ENCODE results near the gene PQBP1. TPM values are rescaled to one million over a fixed set of nuclear protein-coding genes. Genes with fewer than 3 reads are reported as not detected.

PQBP1 gene
- total RNA-seq, 1 donor from 2014 or later: 31.7 TPM

DNA sequence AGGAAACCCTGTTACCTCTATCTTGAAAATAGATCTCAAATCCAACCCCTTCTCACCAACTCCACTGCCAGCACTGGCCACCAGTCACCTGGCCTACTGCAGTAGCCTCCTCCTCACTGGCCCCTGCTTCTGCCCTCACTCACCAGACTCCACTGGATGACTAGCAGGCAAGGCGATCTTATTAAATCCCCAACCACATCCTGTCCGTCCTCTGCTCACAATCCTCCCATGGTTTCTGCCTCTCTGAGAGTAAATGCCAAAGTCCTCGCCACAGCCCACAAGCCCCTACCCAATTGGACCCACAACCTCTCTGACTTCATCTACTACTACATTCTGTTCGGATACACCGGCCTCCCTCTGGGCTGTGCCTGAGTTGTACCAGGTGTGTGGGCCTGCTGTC is 26.5 kb downstream of the PQBP1 start:
- DNase-seq: no peak

DNA sequence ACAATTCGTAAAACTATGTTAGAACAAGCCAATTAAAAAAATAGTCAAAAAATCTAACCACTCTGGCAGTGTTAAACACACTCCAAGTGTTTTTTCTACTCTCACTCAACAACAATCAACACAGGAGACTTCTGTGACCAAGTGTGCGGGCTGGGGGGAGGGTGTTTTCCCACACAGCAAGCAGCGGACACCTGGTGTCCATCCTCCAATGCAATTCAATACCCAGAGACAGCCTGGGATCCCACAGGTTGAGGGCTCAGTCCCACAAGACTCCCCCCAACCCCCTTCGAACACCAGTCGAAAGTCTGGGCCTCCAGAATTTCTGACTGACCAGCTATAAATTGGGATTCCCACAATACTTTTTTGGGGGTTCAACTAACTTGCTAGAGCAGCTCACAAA is 29.4 kb downstream of the PQBP1 start:
- DNase-seq: no peak

GRCh38 chrX:48927736-48928382 is 30.1 kb downstream of the PQBP1 start:
- no peak for DNase-seq

GRCh38 chrX:48933757-48934156 is 36.0 kb downstream of the PQBP1 start:
- DNase-seq: no peak

GRCh38 chrX:48934581-48935300 is 37.0 kb downstream of the PQBP1 start:
- no peak for DNase-seq

DNA sequence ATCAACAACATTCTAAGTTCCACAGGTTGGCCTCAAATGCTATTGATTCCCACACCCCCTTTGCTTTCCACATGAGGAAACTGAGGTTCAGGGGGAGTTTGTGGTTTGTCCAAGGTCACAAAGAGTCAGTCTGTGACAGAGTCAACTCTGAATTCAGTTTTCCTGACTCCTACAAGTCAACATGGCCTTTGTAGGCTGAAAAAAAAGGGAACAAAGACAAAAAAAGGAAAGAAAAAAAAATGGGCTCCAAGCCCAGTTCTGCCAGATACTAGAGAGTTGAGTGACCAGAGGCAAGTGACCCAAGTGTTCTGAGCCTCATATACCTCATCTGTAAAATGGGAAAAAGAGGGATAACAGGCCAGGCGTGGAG is 37.6 kb downstream of the PQBP1 start:
- DNase-seq: no peak

DNA sequence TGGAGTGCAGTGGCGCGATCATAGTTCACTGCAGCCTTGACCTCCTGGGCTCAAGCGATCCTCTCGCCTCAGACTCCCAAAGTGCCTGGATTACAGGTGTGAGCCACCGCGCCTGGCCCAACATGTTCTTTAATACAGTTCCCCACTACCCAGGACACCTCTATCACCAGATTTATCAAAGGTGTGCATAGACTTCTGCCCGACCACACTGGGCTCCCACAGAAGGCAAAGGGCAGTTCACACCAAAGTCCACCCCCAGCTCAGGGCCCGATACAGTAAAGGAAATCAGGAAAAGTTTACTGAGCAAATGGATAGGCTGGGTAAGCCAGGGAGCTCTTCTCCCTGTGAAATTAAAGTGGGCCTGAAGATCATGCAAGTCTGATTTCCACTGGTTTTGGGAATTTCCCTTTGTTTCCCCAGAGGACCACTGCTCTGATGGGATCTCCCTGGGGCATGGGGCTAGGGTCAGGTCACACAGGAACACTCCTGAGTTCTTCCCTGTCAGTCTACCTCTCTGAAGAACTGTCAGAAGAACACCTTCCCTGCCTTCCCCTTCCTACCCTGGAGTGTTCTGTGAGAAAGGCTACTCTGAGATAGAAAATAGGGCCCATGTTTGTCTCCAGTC is 38.8 kb downstream of the PQBP1 start:
- no peak for DNase-seq

DNA sequence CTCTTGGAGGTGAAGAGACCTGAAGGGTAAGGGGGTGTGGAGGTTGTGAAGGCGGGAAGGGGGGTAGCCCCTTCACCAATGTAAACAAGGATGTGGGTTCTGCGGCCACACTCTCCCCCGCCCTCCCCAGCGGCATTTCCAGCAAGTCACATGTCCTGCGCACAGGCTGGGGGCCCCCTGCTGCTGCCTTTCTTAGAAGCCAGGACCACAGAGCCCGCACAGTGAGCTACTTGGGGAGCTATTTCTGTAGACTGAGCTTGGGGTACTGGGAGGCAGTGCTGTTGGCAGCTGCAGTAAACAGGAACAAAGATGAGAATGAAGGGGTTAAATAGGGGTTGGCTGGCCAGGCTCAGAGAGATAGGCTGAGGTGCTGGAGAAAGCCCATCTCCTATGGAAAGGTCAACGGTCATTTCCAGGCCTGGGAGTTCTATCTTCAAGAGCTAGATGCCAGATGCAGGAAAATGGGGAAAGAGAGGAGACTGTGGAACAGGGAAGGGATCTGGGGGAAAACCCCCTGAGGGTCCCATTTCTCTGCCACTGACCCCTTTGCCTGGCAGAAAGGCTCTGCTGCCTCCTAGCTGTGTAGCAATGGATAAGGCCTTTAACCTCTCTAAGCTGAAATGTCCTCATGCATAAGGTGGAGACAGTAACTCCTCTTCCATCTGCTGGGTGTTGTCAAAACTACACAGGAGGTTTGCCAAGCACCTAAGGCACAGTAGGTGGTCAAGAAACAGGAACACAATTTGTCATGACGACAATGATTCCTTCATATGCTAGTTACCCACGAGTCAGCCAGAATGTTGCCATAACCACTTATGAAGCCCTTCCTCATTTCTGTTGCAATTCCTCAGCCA is 39.6 kb downstream of the PQBP1 start:
- no peak for DNase-seq

- no peak for DNase-seq
Observed at GRCh38 chrX:48938721-48939425, 41.1 kb downstream of the PQBP1 start.

DNA sequence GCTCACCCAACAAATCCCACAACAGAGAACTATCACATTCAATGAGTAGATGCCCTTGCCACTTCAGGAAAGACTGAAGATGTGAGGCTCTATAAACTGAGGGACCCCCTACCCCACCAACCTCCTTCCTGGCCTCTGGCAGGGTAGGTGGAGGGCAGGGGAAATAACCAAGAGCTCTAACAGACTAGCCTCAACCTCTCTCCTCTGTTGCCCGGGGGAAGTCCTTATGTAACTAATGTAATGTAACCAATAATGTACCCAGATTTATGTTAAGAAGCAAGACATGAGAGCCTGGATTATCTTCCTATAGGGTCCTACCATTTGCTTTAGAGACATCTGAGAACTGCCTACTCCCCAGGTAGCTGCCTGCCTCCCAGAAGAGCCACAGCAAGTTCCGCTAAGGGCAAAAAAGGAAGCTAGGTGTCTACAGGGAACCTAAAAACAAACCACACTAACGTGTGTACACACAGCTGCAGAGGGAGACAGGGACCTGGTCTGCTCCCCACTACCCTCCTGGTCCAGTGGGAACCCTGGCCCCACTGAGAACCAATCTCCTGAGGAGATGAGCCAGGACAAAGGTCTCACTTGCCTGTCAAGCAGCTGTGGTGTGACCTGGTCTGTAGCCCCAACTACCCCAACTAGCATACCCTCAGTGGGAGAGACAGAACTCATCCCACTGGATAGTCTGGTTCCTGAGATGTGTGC is 41.9 kb downstream of the PQBP1 start:
- DNase-seq: no peak

- DNase-seq: no peak
Observed at GRCh38 chrX:48940404-48940955, 42.8 kb downstream of the PQBP1 start.

DNA sequence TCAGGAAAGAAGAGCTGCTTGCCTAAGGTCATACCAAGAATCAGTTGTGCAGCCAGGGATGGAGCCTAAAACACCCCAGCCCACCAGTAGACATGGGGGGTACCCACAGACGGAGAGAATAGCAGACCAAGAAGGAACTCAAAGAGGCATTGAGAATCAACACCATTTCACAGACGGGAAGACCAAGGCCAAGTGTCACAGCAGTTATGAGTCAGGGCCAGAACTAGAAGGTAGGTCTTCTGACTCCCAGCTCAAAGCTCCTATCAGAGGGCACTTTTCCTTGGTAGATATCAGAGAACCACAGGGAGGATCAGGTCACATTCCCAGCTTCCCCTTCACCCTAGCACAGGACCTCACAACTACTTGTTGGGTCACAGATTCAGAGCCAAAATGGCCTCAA is 45.2 kb downstream of the PQBP1 start:
- DNase-seq: no peak

- DNase-seq: no peak
Observed at GRCh38 chrX:48945517-48946348, 48.0 kb downstream of the PQBP1 start.

DNA sequence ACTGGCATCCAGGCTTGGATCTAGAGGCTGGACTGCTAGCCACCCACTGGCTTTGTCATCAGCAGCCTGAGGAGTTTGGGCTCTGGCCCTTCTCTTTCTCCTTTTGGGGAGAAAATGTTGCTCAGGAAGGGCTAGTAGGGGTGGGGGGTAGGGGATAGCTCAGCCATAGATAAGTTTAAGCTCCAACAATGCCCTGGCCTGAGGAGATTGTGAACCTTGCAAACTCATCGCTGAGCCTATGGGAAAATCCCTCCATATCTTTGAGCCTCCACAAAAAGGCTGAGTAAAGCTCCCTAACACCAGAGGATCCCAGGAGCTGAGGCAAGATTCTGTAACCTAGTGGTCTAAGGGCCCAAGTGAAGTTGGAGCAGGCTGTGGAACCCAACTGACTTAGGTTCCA is 50.9 kb downstream of the PQBP1 start:
- DNase-seq: no peak

Other genes starting within 250 kb of the PQBP1 start
- 5.6 TPM for gene WAS, start 214.1 kb upstream of the PQBP1 start, total RNA-seq
- gene SUV39H1, start 201.2 kb upstream of the PQBP1 start, total RNA-seq: 2.2 TPM
- gene GLOD5, start 136.2 kb upstream of the PQBP1 start, total RNA-seq: not detected
- gene GATA1, start 111.3 kb upstream of the PQBP1 start, total RNA-seq: 1.1 TPM
- gene HDAC6, start 95.9 kb upstream of the PQBP1 start, total RNA-seq: 58.6 TPM
- gene ERAS, start 71.4 kb upstream of the PQBP1 start, total RNA-seq: not detected
- gene PCSK1N, start 62.3 kb upstream of the PQBP1 start, total RNA-seq: 0.30 TPM
- gene TIMM17B, start 162 bp upstream of the PQBP1 start, total RNA-seq: 15.0 TPM
- gene SLC35A2, start 13.7 kb downstream of the PQBP1 start, total RNA-seq: 7.6 TPM
- gene PIM2, start 21.1 kb downstream of the PQBP1 start, total RNA-seq: 5.9 TPM
- 19.9 TPM for gene OTUD5, start 59.7 kb downstream of the PQBP1 start, total RNA-seq
- 2.7 TPM for gene KCND1, start 73.9 kb downstream of the PQBP1 start, total RNA-seq
- gene GRIPAP1, start 104.3 kb downstream of the PQBP1 start, total RNA-seq: 23.7 TPM
- gene TFE3, start 145.4 kb downstream of the PQBP1 start, total RNA-seq: 17.0 TPM
- 3.6 TPM for gene CCDC120, start 161.1 kb downstream of the PQBP1 start, total RNA-seq
- 1.5 TPM for gene PRAF2, start 176.1 kb downstream of the PQBP1 start, total RNA-seq
- 29.6 TPM for gene WDR45, start 182.0 kb downstream of the PQBP1 start, total RNA-seq
- gene GPKOW, start 225.8 kb downstream of the PQBP1 start, total RNA-seq: 15.4 TPM